CD4-positive, alpha-beta T cell treated with Interleukin-4 for 4 hours (primary cell): Measurements from ENCODE around the gene CARS2.
"Not testable (repeated sequence)": the region's sequence is repeated elsewhere in the genome, so short reads cannot be mapped to it uniquely, and the experiment has no call there.

Experiments used
- DNase-seq: peaks from one replicate; pipeline ENCODE4 v3.0.0-alpha.2; 2020

CARS2 gene

GRCh38 chr13:110705356-110705825 lies 525 bp downstream of the CARS2 start:
- no peak for DNase-seq

- DNase-seq = no peak
Measured at GRCh38 chr13:110702591-110703526, 3.1 kb downstream of the CARS2 start.

- no peak for DNase-seq
Measured at GRCh38 chr13:110702089-110702488, 3.8 kb downstream of the CARS2 start.

GRCh38 chr13:110701061-110701460 lies 4.9 kb downstream of the CARS2 start:
- DNase-seq = not testable (repeated sequence)

- no peak for DNase-seq
Measured at GRCh38 chr13:110700641-110701040, 5.3 kb downstream of the CARS2 start.

- no peak for DNase-seq
Measured at GRCh38 chr13:110700186-110700585, 5.7 kb downstream of the CARS2 start.

- DNase-seq = no peak
Measured at GRCh38 chr13:110699148-110700145, 6.5 kb downstream of the CARS2 start.

- DNase-seq = no peak
Measured at GRCh38 chr13:110698689-110699088, 7.2 kb downstream of the CARS2 start.

- no peak for DNase-seq
Measured at GRCh38 chr13:110697842-110698241, 8.1 kb downstream of the CARS2 start.

GRCh38 chr13:110696776-110697175 lies 9.1 kb downstream of the CARS2 start:
- no peak for DNase-seq

- not testable (repeated sequence) for DNase-seq
Measured at GRCh38 chr13:110695774-110696173, 10.1 kb downstream of the CARS2 start.

GRCh38 chr13:110690516-110690915 lies 15.4 kb downstream of the CARS2 start:
- DNase-seq = no peak

GRCh38 chr13:110689711-110690110 lies 16.2 kb downstream of the CARS2 start:
- DNase-seq = no peak

- DNase-seq = no peak
Measured at GRCh38 chr13:110689041-110689440, 16.9 kb downstream of the CARS2 start.

GRCh38 chr13:110687736-110688135 lies 18.2 kb downstream of the CARS2 start:
- no peak for DNase-seq

GRCh38 chr13:110685305-110686020 lies 20.5 kb downstream of the CARS2 start:
- DNase-seq = no peak

- no peak for DNase-seq
Measured at GRCh38 chr13:110684388-110685056, 21.4 kb downstream of the CARS2 start.

GRCh38 chr13:110683921-110684320 lies 22.0 kb downstream of the CARS2 start:
- no peak for DNase-seq

- DNase-seq = peak; percentile 31
Measured at GRCh38 chr13:110683203-110683883, 22.6 kb downstream of the CARS2 start.

GRCh38 chr13:110682746-110683145 lies 23.2 kb downstream of the CARS2 start:
- DNase-seq = no peak

GRCh38 chr13:110681868-110682550 lies 23.9 kb downstream of the CARS2 start:
- no peak for DNase-seq
